Thoracic aorta (tissue), 2 donors: Measurements from ENCODE around the gene CCDC148. TPM values are rescaled to one million over a fixed set of nuclear protein-coding genes. Genes with fewer than 3 reads are reported as not detected.
"Not testable (repeated sequence)": the region's sequence is repeated elsewhere in the genome, so short reads cannot be mapped to it uniquely, and the experiment has no call there.

Experiments
- ATAC-seq: fragments of 150-250 bp; one replicate; pipeline ENCODE4 v1.8.0; 2017; ENCODE audit warnings: low read depth; ENCODE audit not compliant: insufficient number of reproducible peaks, low FRiP score
- DNase-seq: peaks from one replicate; pipeline ENCODE4 v3.0.0-alpha.2; 2020; ENCODE audit warnings: low spot score
- H3K27ac ChIP-seq, 2 donors: fragments of 200-600 bp; sonication (generic); 1 replicate in 1 of 2; 2 replicates in 1 of 2; pipeline ENCODE4 v1.5.1; 2016; ENCODE audit warnings: mild to moderate bottlenecking in 2 of 2, moderate library complexity in 2 of 2
- H3K27me3 ChIP-seq: fragments of 200-600 bp; sonication (generic); replicated peaks from 2 replicates; pipeline ENCODE4 v1.6.0; 2016; ENCODE audit warnings: mild to moderate bottlenecking; ENCODE audit not compliant: insufficient read depth
- H3K36me3 ChIP-seq: fragments of 200-600 bp; sonication (generic); one replicate; pipeline ENCODE4 v1.5.1; 2016
- H3K4me1 ChIP-seq, 2 donors: fragments of 200-600 bp; sonication (generic); 1 replicate in 1 of 2; 2 replicates in 1 of 2; pipeline versions ENCODE4 v1.5.1 to v1.6.0; 2016; ENCODE audit warnings: low read depth in 2 of 2, mild to moderate bottlenecking in 1 of 2; ENCODE audit not compliant: control insufficient read depth in 1 of 2
- H3K4me3 ChIP-seq: fragments of 200-600 bp; sonication (generic); 2 replicates; pipeline ENCODE4 v1.5.1; 2016; ENCODE audit warnings: mild to moderate bottlenecking
- H3K9me3 ChIP-seq: fragments of 200-600 bp; sonication (generic); 2 replicates; pipeline ENCODE4 v1.5.1; 2016
- total RNA-seq, 2 donors: library from RNA; depleted of rRNA; stranded (reverse); fragments of >200 nt; gene quantifications; one replicate each; pipeline versions ENCODE4 v1.1.0 to v1.2.3, GENCODE V29; 2016
- TF ChIP-seq, protein P1 (sequence below): fragments of 200-600 bp; sonication (generic); IDR thresholded peaks from one replicate; pipeline ENCODE4 v1.5.1; 2019; ENCODE audit warnings: antibody characterized with exemption

Gene CCDC148
- total RNA-seq, 2 donors from 2014 or later: 0.71 TPM; not detected in 1

DNA sequence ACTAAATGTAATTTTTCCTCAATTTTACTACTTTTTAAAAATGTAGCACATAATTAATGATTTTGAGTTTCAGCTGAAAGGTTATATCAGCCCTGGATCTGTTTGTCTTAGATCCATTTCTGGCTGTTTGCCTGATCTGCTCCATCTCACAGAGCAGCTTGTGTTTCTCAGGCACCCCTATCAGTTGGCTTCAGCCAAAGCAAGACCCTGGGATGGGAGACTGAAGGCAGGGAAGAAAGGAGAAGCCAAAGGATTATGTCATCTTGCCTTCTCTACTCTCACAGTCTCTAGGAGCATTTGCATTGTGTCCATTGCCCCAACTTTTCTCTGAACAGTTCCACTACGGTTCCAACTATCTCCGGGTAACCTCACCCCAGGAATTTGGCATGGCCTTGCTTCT, 110.5 kb downstream of the CCDC148 start:
- ATAC-seq (no peak), DNase-seq (no peak)
- Histone ChIP-seq H3K4me3 (no peak overlapping the region), H3K9me3 (no peaks in the 10 kb centered on the region), H3K4me1 (no peaks in the 10 kb centered on the region), H3K27ac (no peak overlapping the region), H3K27me3 (no peaks in the 10 kb centered on the region), H3K36me3 (no peaks in the 10 kb centered on the region)
- TF ChIP-seq, protein P1, sequence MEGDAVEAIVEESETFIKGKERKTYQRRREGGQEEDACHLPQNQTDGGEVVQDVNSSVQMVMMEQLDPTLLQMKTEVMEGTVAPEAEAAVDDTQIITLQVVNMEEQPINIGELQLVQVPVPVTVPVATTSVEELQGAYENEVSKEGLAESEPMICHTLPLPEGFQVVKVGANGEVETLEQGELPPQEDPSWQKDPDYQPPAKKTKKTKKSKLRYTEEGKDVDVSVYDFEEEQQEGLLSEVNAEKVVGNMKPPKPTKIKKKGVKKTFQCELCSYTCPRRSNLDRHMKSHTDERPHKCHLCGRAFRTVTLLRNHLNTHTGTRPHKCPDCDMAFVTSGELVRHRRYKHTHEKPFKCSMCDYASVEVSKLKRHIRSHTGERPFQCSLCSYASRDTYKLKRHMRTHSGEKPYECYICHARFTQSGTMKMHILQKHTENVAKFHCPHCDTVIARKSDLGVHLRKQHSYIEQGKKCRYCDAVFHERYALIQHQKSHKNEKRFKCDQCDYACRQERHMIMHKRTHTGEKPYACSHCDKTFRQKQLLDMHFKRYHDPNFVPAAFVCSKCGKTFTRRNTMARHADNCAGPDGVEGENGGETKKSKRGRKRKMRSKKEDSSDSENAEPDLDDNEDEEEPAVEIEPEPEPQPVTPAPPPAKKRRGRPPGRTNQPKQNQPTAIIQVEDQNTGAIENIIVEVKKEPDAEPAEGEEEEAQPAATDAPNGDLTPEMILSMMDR: no peak

DNA sequence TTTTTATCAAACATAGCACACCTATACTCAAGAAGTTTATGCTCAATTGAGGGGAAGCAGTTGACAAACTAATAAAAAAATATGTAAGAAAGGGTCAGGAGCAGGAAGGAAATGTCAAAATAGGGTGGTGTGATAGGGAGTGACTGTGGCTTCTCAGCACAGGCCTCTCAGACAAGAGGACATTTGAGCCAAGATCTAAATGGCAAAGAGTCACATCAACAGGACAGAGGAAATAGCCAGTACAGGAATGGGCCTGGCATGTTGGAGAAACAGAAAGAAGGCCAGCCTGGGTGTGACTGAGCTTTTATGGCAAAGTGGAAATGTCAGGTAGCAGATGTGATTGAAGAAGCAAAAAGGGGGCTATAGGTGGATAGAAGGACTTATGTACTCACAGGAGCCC, 117.0 kb downstream of the CCDC148 start:
- DNase-seq (no peak), ATAC-seq (no peak)
- TF ChIP-seq, protein P1: no peak
- no peaks in the 10 kb centered on the region for H3K36me3 ChIP-seq
- H3K9me3 ChIP-seq: no peaks in the 10 kb centered on the region
- no peak overlapping the region for H3K27ac ChIP-seq
- no peak overlapping the region for H3K4me3 ChIP-seq
- no peaks in the 10 kb centered on the region for H3K4me1 ChIP-seq
- no peaks in the 10 kb centered on the region for H3K27me3 ChIP-seq

DNA sequence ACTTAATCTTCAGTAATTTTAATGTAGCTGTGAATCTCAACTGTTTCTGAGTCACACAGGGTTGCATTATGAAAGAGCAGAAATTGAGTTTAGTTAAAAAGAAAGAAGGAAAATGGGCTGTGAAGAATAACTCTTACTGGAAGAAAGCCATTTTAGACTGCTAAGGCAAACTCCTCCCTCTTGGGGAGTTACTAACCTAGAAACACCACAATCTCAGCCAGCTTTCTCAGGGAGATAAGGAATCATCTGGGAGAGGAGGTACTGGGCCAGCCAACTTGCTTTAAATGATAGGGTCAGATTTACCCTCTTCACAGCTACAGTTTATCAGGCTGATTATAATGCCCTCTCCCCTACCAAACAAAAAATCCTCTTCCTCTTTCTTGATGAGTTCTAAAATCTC, 119.5 kb downstream of the CCDC148 start:
- DNase-seq: no peak
- Histone ChIP-seq H3K36me3 (no peaks in the 10 kb centered on the region), H3K4me1 (no peaks in the 10 kb centered on the region), H3K27ac (no peak overlapping the region), H3K9me3 (no peaks in the 10 kb centered on the region), H3K4me3 (no peak overlapping the region), H3K27me3 (no peaks in the 10 kb centered on the region)
- ATAC-seq: no peak
- TF ChIP-seq, protein P1: no peak

DNA sequence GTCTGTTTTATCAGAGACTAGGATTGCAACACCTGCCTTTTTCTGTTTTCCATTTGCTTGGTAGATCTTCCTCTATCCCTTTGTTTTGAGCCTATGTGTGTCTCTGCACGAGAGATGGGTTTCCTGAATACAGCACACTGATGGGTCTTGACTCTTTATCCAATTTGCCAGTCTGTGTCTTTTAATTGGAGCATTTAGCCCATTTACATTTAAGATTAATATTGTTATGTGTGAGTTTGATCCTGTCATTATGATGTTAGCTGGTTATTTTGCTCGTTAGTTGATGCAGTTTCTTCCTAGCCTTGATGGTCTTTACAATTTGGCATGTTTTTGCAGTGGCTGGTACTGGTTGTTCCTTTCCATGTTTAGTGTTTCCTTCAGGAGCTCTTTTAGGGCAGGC, 124.8 kb downstream of the CCDC148 start:
- not testable (repeated sequence) for ATAC-seq

DNA sequence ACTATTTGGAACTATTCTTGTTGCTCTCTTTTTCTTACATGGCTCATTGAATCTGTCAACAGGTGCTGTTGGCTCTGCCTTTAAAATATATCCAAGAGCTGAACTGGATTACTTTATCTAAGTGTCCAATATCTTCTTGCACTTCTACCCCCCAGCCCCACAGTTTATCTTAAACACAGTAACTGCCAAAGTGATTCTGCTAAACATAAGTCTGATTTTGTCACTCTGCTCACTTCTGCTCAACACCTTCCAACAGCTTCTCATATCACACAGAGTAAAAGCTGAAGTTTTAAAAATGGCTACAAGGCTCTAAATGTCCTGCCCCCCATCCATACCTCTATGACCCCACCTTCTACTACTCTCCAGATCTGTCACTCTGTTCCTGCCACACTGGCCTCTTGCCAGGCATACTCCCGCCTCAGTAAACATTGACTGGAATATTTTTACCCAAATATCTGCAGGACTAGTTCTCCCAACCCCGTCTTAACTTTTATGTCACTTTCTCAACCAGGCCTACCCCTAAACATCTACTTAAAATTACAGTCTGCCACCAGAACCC, 130.7 kb downstream of the CCDC148 start:
- no peak for ATAC-seq
- H3K27me3 ChIP-seq: no peaks in the 10 kb centered on the region
- TF ChIP-seq, protein P1: no peak
- H3K9me3 ChIP-seq: no peaks in the 10 kb centered on the region
- H3K27ac ChIP-seq: no peak overlapping the region
- no peak overlapping the region for H3K4me3 ChIP-seq
- no peaks in the 10 kb centered on the region for H3K4me1 ChIP-seq
- H3K36me3 ChIP-seq: no peaks in the 10 kb centered on the region
- no peak for DNase-seq

More for the DNA sequence above, 124.8 kb downstream of the CCDC148 start:
- not testable (repeated sequence) for H3K27me3 ChIP-seq, H3K4me3 ChIP-seq, DNase-seq, H3K4me1 ChIP-seq, H3K27ac ChIP-seq, H3K9me3 ChIP-seq, H3K36me3 ChIP-seq
